ENCODE measurements around the gene AAGAB.

The AAGAB gene

GRCh38 chr15:67185051-67185450, 69.4 kb downstream of the AAGAB start:
- H3K36me3 ChIP-seq (ENCODE audit: control insufficient read depth, insufficient read depth, low read length) = peaks cover 69% of the 10 kb centered on the region
- H3K4me3 ChIP-seq (ENCODE audit: insufficient read depth, low read depth, low read length, poor library complexity, severe bottlenecking) = no peak overlapping the region
- H3K27ac ChIP-seq (ENCODE audit: insufficient read depth, low read length, poor library complexity, severe bottlenecking) = no peak overlapping the region
- H3K9me3 ChIP-seq (ENCODE audit: control insufficient read depth, low read length) = no peaks in the 10 kb centered on the region
- no peak for DNase-seq
- H3K27me3 ChIP-seq (replicated peaks; ENCODE audit: control insufficient read depth, insufficient read depth, low read length, poor library complexity, severe bottlenecking) = no peaks in the 10 kb centered on the region
- no peaks in the 10 kb centered on the region for H3K4me1 ChIP-seq (ENCODE audit: control insufficient read depth, insufficient read depth, low read length, poor library complexity, severe bottlenecking)

GRCh38 chr15:67184208-67184925, 70.1 kb downstream of the AAGAB start:
- Histone ChIP-seq H3K36me3 (ENCODE audit: control insufficient read depth, insufficient read depth, low read length) (peaks cover 67% of the 10 kb centered on the region), H3K27me3 (replicated peaks; ENCODE audit: control insufficient read depth, insufficient read depth, low read length, poor library complexity, severe bottlenecking) (no peaks in the 10 kb centered on the region), H3K27ac (ENCODE audit: insufficient read depth, low read length, poor library complexity, severe bottlenecking) (no peak overlapping the region), H3K4me1 (ENCODE audit: control insufficient read depth, insufficient read depth, low read length, poor library complexity, severe bottlenecking) (no peaks in the 10 kb centered on the region), H3K9me3 (ENCODE audit: control insufficient read depth, low read length) (no peaks in the 10 kb centered on the region), H3K4me3 (ENCODE audit: insufficient read depth, low read depth, low read length, poor library complexity, severe bottlenecking) (no peak overlapping the region)
- no peak for DNase-seq

- Histone ChIP-seq H3K4me3 (ENCODE audit: insufficient read depth, low read depth, low read length, poor library complexity, severe bottlenecking) (no peak overlapping the region), H3K36me3 (ENCODE audit: control insufficient read depth, insufficient read depth, low read length) (peaks cover 66% of the 10 kb centered on the region), H3K4me1 (ENCODE audit: control insufficient read depth, insufficient read depth, low read length, poor library complexity, severe bottlenecking) (no peaks in the 10 kb centered on the region), H3K27me3 (replicated peaks; ENCODE audit: control insufficient read depth, insufficient read depth, low read length, poor library complexity, severe bottlenecking) (no peaks in the 10 kb centered on the region), H3K9me3 (ENCODE audit: control insufficient read depth, low read length) (no peaks in the 10 kb centered on the region), H3K27ac (ENCODE audit: insufficient read depth, low read length, poor library complexity, severe bottlenecking) (no peak overlapping the region)
- DNase-seq = no peak
These were observed 70.9 kb downstream of the AAGAB start for GRCh38 chr15:67183443-67184169.

- Histone ChIP-seq H3K36me3 (ENCODE audit: control insufficient read depth, insufficient read depth, low read length) (peaks cover 53% of the 10 kb centered on the region), H3K27ac (ENCODE audit: insufficient read depth, low read length, poor library complexity, severe bottlenecking) (no peak overlapping the region), H3K9me3 (ENCODE audit: control insufficient read depth, low read length) (no peaks in the 10 kb centered on the region), H3K4me3 (ENCODE audit: insufficient read depth, low read depth, low read length, poor library complexity, severe bottlenecking) (no peak overlapping the region), H3K27me3 (replicated peaks; ENCODE audit: control insufficient read depth, insufficient read depth, low read length, poor library complexity, severe bottlenecking) (no peaks in the 10 kb centered on the region), H3K4me1 (ENCODE audit: control insufficient read depth, insufficient read depth, low read length, poor library complexity, severe bottlenecking) (no peaks in the 10 kb centered on the region)
- DNase-seq = no peak
These were observed 73.2 kb downstream of the AAGAB start for GRCh38 chr15:67181221-67181639.

- peaks cover 2% of the 10 kb centered on the region for H3K4me1 ChIP-seq (ENCODE audit: control insufficient read depth, insufficient read depth, low read length, poor library complexity, severe bottlenecking)
- H3K9me3 ChIP-seq (ENCODE audit: control insufficient read depth, low read length) = no peaks in the 10 kb centered on the region
- H3K27ac ChIP-seq (ENCODE audit: insufficient read depth, low read length, poor library complexity, severe bottlenecking) = no peak overlapping the region
- H3K27me3 ChIP-seq (replicated peaks; ENCODE audit: control insufficient read depth, insufficient read depth, low read length, poor library complexity, severe bottlenecking) = no peaks in the 10 kb centered on the region
- H3K36me3 ChIP-seq (ENCODE audit: control insufficient read depth, insufficient read depth, low read length) = peaks cover 49% of the 10 kb centered on the region
- DNase-seq = no peak
- H3K4me3 ChIP-seq (ENCODE audit: insufficient read depth, low read depth, low read length, poor library complexity, severe bottlenecking) = no peak overlapping the region
These were observed 73.8 kb downstream of the AAGAB start for GRCh38 chr15:67180514-67181191.

- Histone ChIP-seq H3K27me3 (replicated peaks; ENCODE audit: control insufficient read depth, insufficient read depth, low read length, poor library complexity, severe bottlenecking) (no peaks in the 10 kb centered on the region), H3K27ac (ENCODE audit: insufficient read depth, low read length, poor library complexity, severe bottlenecking) (no peak overlapping the region), H3K4me1 (ENCODE audit: control insufficient read depth, insufficient read depth, low read length, poor library complexity, severe bottlenecking) (peaks cover 3% of the 10 kb centered on the region), H3K36me3 (ENCODE audit: control insufficient read depth, insufficient read depth, low read length) (peaks cover 47% of the 10 kb centered on the region), H3K9me3 (ENCODE audit: control insufficient read depth, low read length) (no peaks in the 10 kb centered on the region), H3K4me3 (ENCODE audit: insufficient read depth, low read depth, low read length, poor library complexity, severe bottlenecking) (no peak overlapping the region)
- no peak for DNase-seq
These were observed 74.4 kb downstream of the AAGAB start for GRCh38 chr15:67180035-67180434.

GRCh38 chr15:67179411-67179995, 75.0 kb downstream of the AAGAB start:
- Histone ChIP-seq H3K4me3 (ENCODE audit: insufficient read depth, low read depth, low read length, poor library complexity, severe bottlenecking) (no peak overlapping the region), H3K27ac (ENCODE audit: insufficient read depth, low read length, poor library complexity, severe bottlenecking) (no peak overlapping the region), H3K27me3 (replicated peaks; ENCODE audit: control insufficient read depth, insufficient read depth, low read length, poor library complexity, severe bottlenecking) (no peaks in the 10 kb centered on the region), H3K9me3 (ENCODE audit: control insufficient read depth, low read length) (no peaks in the 10 kb centered on the region), H3K36me3 (ENCODE audit: control insufficient read depth, insufficient read depth, low read length) (peaks cover 42% of the 10 kb centered on the region), H3K4me1 (ENCODE audit: control insufficient read depth, insufficient read depth, low read length, poor library complexity, severe bottlenecking) (peaks cover 3% of the 10 kb centered on the region)
- DNase-seq = no peak

GRCh38 chr15:67178569-67179210, 75.8 kb downstream of the AAGAB start:
- Histone ChIP-seq H3K36me3 (ENCODE audit: control insufficient read depth, insufficient read depth, low read length) (peaks cover 44% of the 10 kb centered on the region), H3K4me1 (ENCODE audit: control insufficient read depth, insufficient read depth, low read length, poor library complexity, severe bottlenecking) (peaks cover 3% of the 10 kb centered on the region), H3K27ac (ENCODE audit: insufficient read depth, low read length, poor library complexity, severe bottlenecking) (no peak overlapping the region), H3K27me3 (replicated peaks; ENCODE audit: control insufficient read depth, insufficient read depth, low read length, poor library complexity, severe bottlenecking) (no peaks in the 10 kb centered on the region), H3K4me3 (ENCODE audit: insufficient read depth, low read depth, low read length, poor library complexity, severe bottlenecking) (no peak overlapping the region), H3K9me3 (ENCODE audit: control insufficient read depth, low read length) (no peaks in the 10 kb centered on the region)
- DNase-seq = no peak

GRCh38 chr15:67177752-67178151, 76.7 kb downstream of the AAGAB start:
- H3K9me3 ChIP-seq (ENCODE audit: control insufficient read depth, low read length) = no peaks in the 10 kb centered on the region
- peaks cover 3% of the 10 kb centered on the region for H3K4me1 ChIP-seq (ENCODE audit: control insufficient read depth, insufficient read depth, low read length, poor library complexity, severe bottlenecking)
- DNase-seq = no peak
- H3K4me3 ChIP-seq (ENCODE audit: insufficient read depth, low read depth, low read length, poor library complexity, severe bottlenecking) = no peak overlapping the region
- H3K27ac ChIP-seq (ENCODE audit: insufficient read depth, low read length, poor library complexity, severe bottlenecking) = no peak overlapping the region
- H3K27me3 ChIP-seq (replicated peaks; ENCODE audit: control insufficient read depth, insufficient read depth, low read length, poor library complexity, severe bottlenecking) = no peaks in the 10 kb centered on the region
- H3K36me3 ChIP-seq (ENCODE audit: control insufficient read depth, insufficient read depth, low read length) = peaks cover 53% of the 10 kb centered on the region

All from effector memory CD4-positive, alpha-beta T cell (primary cell).